ENCODE measurements around the gene EEF1A2.

EEF1A2 gene

GRCh38 chr20:63540417-63541186 is 41.7 kb upstream of the EEF1A2 start:
- DNase-seq (ENCODE audit: low read depth), result peak; percentile 61
- no peak for TF ChIP-seq CTCF (conservative IDR thresholded peaks at IDR 0.05; ENCODE audit: low read length)
- no peak overlapping the region for H3K4me3 ChIP-seq (ENCODE audit: low read length)

- no peak for TF ChIP-seq CTCF (conservative IDR thresholded peaks at IDR 0.05; ENCODE audit: low read length)
- no peak for DNase-seq (ENCODE audit: low read depth)
- no peak overlapping the region for H3K4me3 ChIP-seq (ENCODE audit: low read length)
These were observed 40.8 kb upstream of the EEF1A2 start for GRCh38 chr20:63539441-63540370.

GRCh38 chr20:63539092-63539430 is 40.2 kb upstream of the EEF1A2 start:
- no peak for DNase-seq (ENCODE audit: low read depth)
- no peak for TF ChIP-seq CTCF (conservative IDR thresholded peaks at IDR 0.05; ENCODE audit: low read length)
- H3K4me3 ChIP-seq (ENCODE audit: low read length), result no peak overlapping the region

GRCh38 chr20:63538204-63539091 is 39.6 kb upstream of the EEF1A2 start:
- no peak for TF ChIP-seq CTCF (conservative IDR thresholded peaks at IDR 0.05; ENCODE audit: low read length)
- DNase-seq (ENCODE audit: low read depth), result peak; percentile 26
- peak overlapping the region; percentile 39 for H3K4me3 ChIP-seq (ENCODE audit: low read length)

GRCh38 chr20:63537525-63538203 is 38.8 kb upstream of the EEF1A2 start:
- peak overlapping the region; percentile 39 for H3K4me3 ChIP-seq (ENCODE audit: low read length)
- peak; percentile 87 for TF ChIP-seq CTCF (conservative IDR thresholded peaks at IDR 0.05; ENCODE audit: low read length)
- peak; percentile 92 for DNase-seq (ENCODE audit: low read depth)

- no peak for DNase-seq (ENCODE audit: low read depth)
- no peak for TF ChIP-seq CTCF (conservative IDR thresholded peaks at IDR 0.05; ENCODE audit: low read length)
- peak within 1 kb of the TSS; percentile 39 for H3K4me3 ChIP-seq (ENCODE audit: low read length)
These were observed 38.2 kb upstream of the EEF1A2 start, which contains the start of gene PTK6 for GRCh38 chr20:63536997-63537524. Gene PTK6 (minus strand): TSS chr20:63537376. CDS start chr20:63537314, 62 bp downstream.
